SK-N-MC (cell line): ENCODE data around the gene ATF6B.

Experiments
- EZH2 ChIP-seq: fragments of 200-600 bp; sonication (generic); IDR thresholded peaks from one replicate; pipeline ENCODE4 v1.6.1; 2017; ENCODE audit warnings: antibody characterized with exemption
- FOXP2 ChIP-seq: optimal IDR thresholded peaks from 2 replicates; pipeline ENCODE3; 2011; ENCODE audit warnings: mild to moderate bottlenecking, moderate library complexity; ENCODE audit not compliant: insufficient read depth; ENCODE audit errors: extremely low read length, control extremely low read depth
- POLR2AphosphoS5 ChIP-seq: IDR thresholded peaks from 2 replicates; pipeline ENCODE4 v1.6.1; 2012; ENCODE audit warnings: mild to moderate bottlenecking, low read depth, low read length, borderline replicate concordance

GRCh38 chr6:32081168-32081990 is 46.7 kb downstream of the ATF6B start:
- no peak for TF ChIP-seq EZH2
- no peak for TF ChIP-seq POLR2AphosphoS5
- TF ChIP-seq FOXP2, result no peak
